Panc1 (cell line): ENCODE data around the gene IQCH. TPM values are rescaled to one million over a fixed set of nuclear protein-coding genes. Genes with fewer than 3 reads are reported as not detected.

Experiments used
- ATAC-seq: fragments of 200-7000 bp; cut with Tn5 transposase; 2 replicates; pipeline ENCODE4 v1.9.1; 2020; ENCODE audit warnings: mild to moderate bottlenecking, moderate library complexity
- BruUV-seq: library from RNA; stranded (reverse); fragments of 400-500 nt; replicated peaks from 2 replicates; lab custom pipeline; 2021; lab: Mats Ljungman, UMichigan
- CTCF ChIA-PET: fragments of 300-600 bp; sonication (Branson Sonifier 250); formaldehyde crosslinking; loops from one replicate; lab custom pipeline; 2022; ENCODE audit warnings: antibody characterized with exemption; lab: Charles Lee
- POLR2A ChIA-PET: fragments of 300-600 bp; sonication (Branson Sonifier 250); formaldehyde crosslinking; loops from one replicate; lab custom pipeline; 2022; ENCODE audit warnings: antibody characterized with exemption; lab: Charles Lee
- DNase-seq: peaks from one replicate; pipeline ENCODE4 v3.0.0-alpha.2; 2010; ENCODE audit warnings: low read depth, low spot score
- H3K27ac ChIP-seq: 2 replicates; pipeline ENCODE4 v1.5.1; 2011; ENCODE audit warnings: mild to moderate bottlenecking, low read length, inconsistent platforms
- H3K27me3 ChIP-seq: fragments of 200-500 bp; sonication (Bioruptor generic); 2 replicates; pipeline ENCODE4 v1.6.0; 2014; ENCODE audit warnings: low read length, inconsistent platforms; ENCODE audit not compliant: control insufficient read depth, insufficient read depth
- H3K36me3 ChIP-seq: fragments of 200-500 bp; sonication (Bioruptor generic); 2 replicates; pipeline ENCODE4 v1.5.1; 2014; ENCODE audit warnings: inconsistent platforms, mild to moderate bottlenecking, low read length, moderate library complexity; ENCODE audit not compliant: control insufficient read depth, insufficient read depth
- H3K4me1 ChIP-seq: 2 replicates; pipeline ENCODE4 v1.5.1; 2011; ENCODE audit warnings: inconsistent platforms, mild to moderate bottlenecking, low read length, moderate library complexity; ENCODE audit not compliant: control insufficient read depth, insufficient read depth
- H3K4me3 ChIP-seq, 2 experiments: 2 replicates each; pipeline ENCODE4 v1.5.1; 2011 to 2012; ENCODE audit warnings: low read depth in 2 of 2, low read length in 2 of 2, mild to moderate bottlenecking in 2 of 2, inconsistent platforms in 1 of 2, moderate library complexity in 1 of 2
- H3K9me3 ChIP-seq: fragments of 200-500 bp; sonication (Bioruptor generic); 2 replicates; pipeline ENCODE4 v1.5.1; 2014; ENCODE audit warnings: low read depth, mild to moderate bottlenecking, inconsistent platforms, low read length, moderate library complexity; ENCODE audit not compliant: control insufficient read depth, insufficient read depth
- CTCF ChIP-seq: fragments of 450-650 bp; IDR thresholded peaks from 2 replicates; pipeline ENCODE4 v1.5.1; 2017; ENCODE audit warnings: mild to moderate bottlenecking
- POLR2AphosphoS5 ChIP-seq: IDR thresholded peaks from 2 replicates; pipeline ENCODE4 v1.6.1; 2012; ENCODE audit warnings: mild to moderate bottlenecking, low read depth, low read length, moderate library complexity
- REST ChIP-seq, 2 experiments: IDR thresholded peaks; 2 replicates each; pipeline ENCODE4 v1.6.1; 2011 to 2012; ENCODE audit warnings: low read depth in 2 of 2, control low read depth in 1 of 2, low read length in 1 of 2, mild to moderate bottlenecking in 1 of 2, moderate library complexity in 1 of 2; ENCODE audit not compliant: insufficient read depth in 1 of 2
- SIN3A ChIP-seq: IDR thresholded peaks from 2 replicates; pipeline ENCODE4 v1.6.1; 2012; ENCODE audit warnings: low read depth, mild to moderate bottlenecking, low read length, moderate library complexity, borderline replicate concordance; ENCODE audit not compliant: insufficient read depth
- TCF7L2 ChIP-seq: IDR thresholded peaks from 2 replicates; pipeline ENCODE4 v1.6.1; 2011; ENCODE audit warnings: mild to moderate bottlenecking, low read depth, low read length, inconsistent platforms
- in situ Hi-C: cut with HindIII; loops from 2 replicates; pipeline ENCODE4 v1.10.0; 2016; ENCODE audit warnings: low sequenced_read_pairs, low pct_unique_long_range_greater_than_20kb
- intact Hi-C: fragments of 100-400 bp; cut with micrococcal nuclease; formaldehyde crosslinking; loops from one replicate; pipeline ENCODE4 v1.10.0; 2022; ENCODE audit not compliant: unreplicated experiment
- total RNA-seq: library from RNA; stranded (reverse); gene quantifications from one replicate; pipeline ENCODE4 v1.2.1, GENCODE V29; 2021; ENCODE audit not compliant: unreplicated experiment

IQCH gene
- total RNA-seq, 1 experiment from 2014 or later = 3.9 TPM

DNA sequence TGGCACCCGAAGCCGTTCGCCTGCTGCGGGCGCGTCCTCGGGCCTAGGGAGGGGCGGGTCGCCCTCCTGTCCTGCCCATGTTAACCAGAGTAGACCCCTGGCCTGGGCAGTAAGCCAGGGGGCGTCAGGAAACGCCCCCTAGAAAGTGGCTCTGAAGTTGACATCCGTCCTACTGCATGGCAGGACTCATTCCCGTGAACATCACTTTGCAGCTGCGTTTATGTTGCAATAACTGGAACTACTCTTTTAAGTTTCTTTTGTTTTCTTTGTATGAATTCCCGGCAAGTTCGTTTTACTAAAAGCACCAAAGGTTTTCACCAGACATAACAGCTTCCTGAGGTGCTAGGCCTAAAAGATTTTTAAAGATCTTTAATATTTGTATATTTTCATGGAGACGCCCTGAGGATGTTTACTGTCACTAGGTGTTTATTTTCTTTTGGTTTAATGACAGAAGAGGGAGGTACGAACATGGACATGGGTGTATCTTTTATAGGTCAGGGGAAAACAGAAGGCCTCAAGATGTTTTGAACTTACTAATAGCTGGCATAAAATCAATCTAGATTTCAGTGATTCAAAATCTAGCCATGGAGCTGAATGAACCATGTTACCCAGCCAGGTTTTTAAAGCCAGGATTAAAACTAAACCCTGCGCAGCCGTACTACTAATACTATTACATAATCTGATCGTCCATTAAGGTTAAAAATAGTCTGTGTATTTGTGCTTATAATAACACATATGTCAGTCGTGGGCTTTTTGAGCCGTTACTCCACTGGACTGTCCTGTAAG lies 267.4 kb downstream of the IQCH start:
- TSS peak; percentile 80 for BruUV-seq
- intact Hi-C loops = loop anchor here (5.0 kb wide), 1 partner anchor 315 kb away; no protein-coding TSS in a partner anchor
- H3K27ac ChIP-seq = peak overlapping the region; percentile 86

DNA sequence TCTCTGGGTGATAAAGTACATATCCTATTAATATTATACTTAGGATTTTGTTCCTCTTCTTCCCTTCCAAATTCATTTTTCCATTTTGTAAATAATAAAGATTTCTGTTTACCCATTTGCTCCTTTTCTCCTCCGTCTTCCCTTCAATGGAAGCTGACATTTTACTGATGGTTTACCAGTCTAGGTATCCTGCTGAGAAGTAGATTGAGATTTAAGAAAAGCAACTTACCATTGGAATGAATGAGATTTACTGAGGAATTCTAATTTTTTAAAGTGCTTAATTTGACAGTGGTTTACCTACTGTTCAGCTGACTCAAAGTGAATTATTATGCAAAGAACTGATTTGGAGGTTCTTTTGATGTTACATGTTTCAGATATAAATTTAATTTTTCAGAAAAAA lies 268.7 kb downstream of the IQCH start:
- Histone ChIP-seq H3K27me3 (no peaks in the 10 kb centered on the region), H3K4me1 (peaks cover 15% of the 10 kb centered on the region), H3K36me3 (peaks cover 2% of the 10 kb centered on the region; the same call in 1 of the 2 replicates), H3K4me3 (peak overlapping the region in 1 of 2 experiments; percentile 84; a peak in 1 of 4 replicates), H3K9me3 (no peaks in the 10 kb centered on the region), H3K27ac (0 out of 2 replicates have a peak overlapping the region, but pooled peaks have one; percentile 86)
- no peak for ATAC-seq
- CTCF ChIA-PET = no interaction called here
- in situ Hi-C loops (no loop called here), intact Hi-C loops (loop anchor here (5.0 kb wide), 1 partner anchor 314 kb away; no protein-coding TSS in a partner anchor)
- POLR2A ChIA-PET = no interaction called here
- no peak for DNase-seq
- TF ChIP-seq TCF7L2 (no peak), POLR2AphosphoS5 (no peak), REST (IDR thresholded peaks at IDR 0.05; ENCODE audit: insufficient read depth in 1 of 2, low read depth in 2 of 2, low read length in 1 of 2) (no peak), SIN3A (no peak), CTCF (no peak)
- no TSS peak for BruUV-seq

More for the DNA sequence above, 267.4 kb downstream of the IQCH start:
- ChIA-PET CTCF (interaction anchor here (0.6 kb wide), 1 partner anchor 620 kb away, joined by 4 read pairs; no protein-coding TSS in a partner anchor), POLR2A (no interaction called here)
- no peak; the same call in 1 of the 2 replicates for ATAC-seq
- TF ChIP-seq TCF7L2 (peak; percentile 19; the same call in 1 of the 2 replicates), POLR2AphosphoS5 (no peak)
- Histone ChIP-seq H3K4me3 (peak overlapping the region; percentile 77 to 84), H3K9me3 (no peaks in the 10 kb centered on the region), H3K4me1 (peaks cover 15% of the 10 kb centered on the region), H3K36me3 (no peaks in the 10 kb centered on the region), H3K27me3 (no peaks in the 10 kb centered on the region)
- in situ Hi-C loops = no loop called here
- no peak for DNase-seq
